Retinal pigment epithelial cell (primary cell): ENCODE data around the gene SLC15A1.
"Not testable (repeated sequence)": the region's sequence is repeated elsewhere in the genome, so short reads cannot be mapped to it uniquely, and the experiment has no call there.

ENCODE experiments used
- DNase-seq: peaks from one replicate; pipeline ENCODE4 v3.0.0-alpha.2; 2010; ENCODE audit warnings: low read depth
- H3K4me3 ChIP-seq: 2 replicates; pipeline ENCODE4 v1.5.1; 2011; ENCODE audit warnings: mild to moderate bottlenecking, low read length, control low read depth, moderate library complexity
- CTCF ChIP-seq: conservative IDR thresholded peaks from 2 replicates; pipeline ENCODE4 v1.5.1; 2011; ENCODE audit warnings: low read depth, low read length, control low read depth, inconsistent platforms

Gene SLC15A1

DNA sequence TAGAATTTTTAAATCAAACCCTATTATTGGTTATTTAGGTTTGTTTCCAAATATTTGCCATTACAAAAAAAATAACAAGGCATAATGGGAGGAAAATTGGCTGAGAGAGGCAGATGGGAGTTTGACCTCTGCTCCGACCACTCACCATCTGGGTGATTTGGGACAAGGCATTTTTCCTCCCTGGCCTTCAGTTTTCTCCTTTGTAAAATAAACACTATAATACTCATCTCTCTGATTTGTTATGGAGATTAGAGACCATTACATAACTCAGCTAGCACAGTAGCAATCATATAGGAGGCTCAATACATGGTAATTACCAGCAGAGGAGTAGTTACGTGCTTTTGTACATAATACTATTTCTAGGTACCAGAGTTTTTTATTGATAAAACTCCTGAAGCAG lies 105.4 kb downstream of the SLC15A1 start:
- no peak for DNase-seq
- no peak for TF ChIP-seq CTCF
- no peak overlapping the region for H3K4me3 ChIP-seq

- no peak for TF ChIP-seq CTCF
- DNase-seq, result no peak
- no peak overlapping the region for H3K4me3 ChIP-seq
Observed at GRCh38 chr13:98643479-98643878, 109.0 kb downstream of the SLC15A1 start.

DNA sequence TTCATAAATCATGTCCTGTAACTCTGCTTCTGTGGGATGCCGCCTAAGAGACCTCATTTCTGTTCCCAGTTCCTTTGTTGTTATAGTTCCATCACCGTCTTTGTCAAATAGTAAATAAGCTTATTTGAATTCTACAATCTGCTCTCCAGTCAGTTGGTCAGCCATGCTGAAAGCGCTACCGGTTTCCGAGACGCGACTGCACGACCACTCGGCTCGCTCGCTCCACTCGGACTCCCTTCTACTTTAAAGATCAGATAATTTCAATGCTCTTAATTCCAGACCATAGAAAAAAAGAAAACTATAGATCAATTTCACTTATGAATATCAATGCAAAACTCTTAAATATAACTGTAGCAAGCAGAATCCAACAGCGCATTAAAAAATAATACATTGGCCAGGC lies 111.4 kb downstream of the SLC15A1 start:
- no peak overlapping the region for H3K4me3 ChIP-seq
- TF ChIP-seq CTCF, result no peak
- DNase-seq, result no peak

- not testable (repeated sequence) for H3K4me3 ChIP-seq, DNase-seq
Observed at GRCh38 chr13:98639785-98640184, 112.7 kb downstream of the SLC15A1 start.

DNA sequence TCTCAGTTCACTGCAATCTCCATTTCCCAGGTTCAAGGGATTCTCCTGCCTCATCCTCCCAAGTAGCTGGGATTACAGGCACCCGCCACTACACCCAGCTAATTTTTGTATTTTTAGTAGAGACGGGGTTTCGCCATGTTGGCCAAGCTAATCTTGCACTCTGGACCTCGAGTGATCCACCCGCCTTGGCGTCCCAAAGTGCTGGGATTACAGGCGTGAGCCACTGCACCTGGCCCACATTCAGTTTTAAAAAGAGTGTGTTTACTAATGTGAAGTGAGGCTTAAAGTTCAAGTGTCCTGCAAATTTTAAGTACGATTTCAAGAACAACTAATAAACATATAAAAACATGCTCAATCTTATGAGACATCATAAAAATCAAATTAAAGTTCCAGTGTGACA lies 114.1 kb downstream of the SLC15A1 start:
- H3K4me3 ChIP-seq, DNase-seq: not testable (repeated sequence)
